Transverse colon (tissue), 4 donors: Measurements from ENCODE around the gene GALNT9.

Experiments used
- POLR2A ChIP-seq: fragments of 450-650 bp; IDR thresholded peaks from one replicate; pipeline ENCODE4 v1.6.1; 2016; ENCODE audit warnings: antibody characterized with exemption, mild to moderate bottlenecking, moderate library complexity
- POLR2AphosphoS5 ChIP-seq, 3 donors: sonication (generic); formaldehyde crosslinking; IDR thresholded peaks; one replicate each; pipeline ENCODE4 v1.6.1; 2016; ENCODE audit warnings: antibody characterized with exemption in 3 of 3
- TF ChIP-seq, protein P1 (sequence below), 5 experiments: fragments of 200-600 bp in 3 of 5; fragments of 450-650 bp in 2 of 5; sonication (generic) in 3 of 5; IDR thresholded peaks; 1 replicate in 2 of 5; 2 replicates in 3 of 5; pipeline ENCODE4 v1.5.1; 2016 to 2017; ENCODE audit warnings: antibody characterized with exemption in 5 of 5, inconsistent platforms in 3 of 5, mild to moderate bottlenecking in 2 of 5, moderate library complexity in 1 of 5

GRCh38 chr12:132266802-132267201 lies 62.6 kb downstream of the GALNT9 start:
- TF ChIP-seq, protein P1, sequence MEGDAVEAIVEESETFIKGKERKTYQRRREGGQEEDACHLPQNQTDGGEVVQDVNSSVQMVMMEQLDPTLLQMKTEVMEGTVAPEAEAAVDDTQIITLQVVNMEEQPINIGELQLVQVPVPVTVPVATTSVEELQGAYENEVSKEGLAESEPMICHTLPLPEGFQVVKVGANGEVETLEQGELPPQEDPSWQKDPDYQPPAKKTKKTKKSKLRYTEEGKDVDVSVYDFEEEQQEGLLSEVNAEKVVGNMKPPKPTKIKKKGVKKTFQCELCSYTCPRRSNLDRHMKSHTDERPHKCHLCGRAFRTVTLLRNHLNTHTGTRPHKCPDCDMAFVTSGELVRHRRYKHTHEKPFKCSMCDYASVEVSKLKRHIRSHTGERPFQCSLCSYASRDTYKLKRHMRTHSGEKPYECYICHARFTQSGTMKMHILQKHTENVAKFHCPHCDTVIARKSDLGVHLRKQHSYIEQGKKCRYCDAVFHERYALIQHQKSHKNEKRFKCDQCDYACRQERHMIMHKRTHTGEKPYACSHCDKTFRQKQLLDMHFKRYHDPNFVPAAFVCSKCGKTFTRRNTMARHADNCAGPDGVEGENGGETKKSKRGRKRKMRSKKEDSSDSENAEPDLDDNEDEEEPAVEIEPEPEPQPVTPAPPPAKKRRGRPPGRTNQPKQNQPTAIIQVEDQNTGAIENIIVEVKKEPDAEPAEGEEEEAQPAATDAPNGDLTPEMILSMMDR (IDR thresholded peaks at IDR 0.05) = no peak
- TF ChIP-seq POLR2AphosphoS5 (IDR thresholded peaks at IDR 0.05) = no peak
- TF ChIP-seq POLR2A = no peak
